ENCODE data around the gene RASL10B. TPM values are rescaled to one million over a fixed set of nuclear protein-coding genes. Genes with fewer than 3 reads are reported as not detected.

Gene RASL10B
- polyA plus RNA-seq, 4 donors: 0.27 to 1.9 (median 1.1) TPM

- no peak within 1 kb of the TSS for H3K27ac ChIP-seq (ENCODE audit: low read depth in 1 of 3, low read length in 2 of 3)
- H3K4me3 ChIP-seq (ENCODE audit: low read depth in 1 of 3, low read length in 3 of 3): no peak within 1 kb of the TSS
- peaks cover 0 to 2% (median 0%) of the 10 kb centered on the region in 3 donors for H3K4me1 ChIP-seq (ENCODE audit: control insufficient read depth in 3 of 3, insufficient read depth in 2 of 3, low read depth in 1 of 3, low read length in 2 of 3)
- H3K9me3 ChIP-seq (ENCODE audit: control insufficient read depth in 2 of 2, insufficient read depth in 1 of 2, low read depth in 1 of 2, low read length in 1 of 2): no peaks in the 10 kb centered on the region
- no peak for FAIRE-seq
- peaks cover 0 to 33% (median 11%) of the 10 kb centered on the region in 3 donors for H3K27me3 ChIP-seq (ENCODE audit: control insufficient read depth in 3 of 3, insufficient read depth in 3 of 3, low read length in 3 of 3)
- WGBS, 3 donors: 49 to 53% (median 50%) methylated on average over 8 to 9 of the region's 9 CpGs
- no peak for DNase-seq
- no peaks in the 10 kb centered on the region for H3K36me3 ChIP-seq (ENCODE audit: control insufficient read depth in 3 of 3, insufficient read depth in 2 of 3, low read depth in 1 of 3, low read length in 3 of 3)
These were observed 21.7 kb downstream of the RASL10B start, which contains the start of gene GAS2L2 for GRCh38 chr17:35752945-35753764. Gene GAS2L2 (minus strand): TSS chr17:35753239. CDS start chr17:35752850, 389 bp downstream.

DNA sequence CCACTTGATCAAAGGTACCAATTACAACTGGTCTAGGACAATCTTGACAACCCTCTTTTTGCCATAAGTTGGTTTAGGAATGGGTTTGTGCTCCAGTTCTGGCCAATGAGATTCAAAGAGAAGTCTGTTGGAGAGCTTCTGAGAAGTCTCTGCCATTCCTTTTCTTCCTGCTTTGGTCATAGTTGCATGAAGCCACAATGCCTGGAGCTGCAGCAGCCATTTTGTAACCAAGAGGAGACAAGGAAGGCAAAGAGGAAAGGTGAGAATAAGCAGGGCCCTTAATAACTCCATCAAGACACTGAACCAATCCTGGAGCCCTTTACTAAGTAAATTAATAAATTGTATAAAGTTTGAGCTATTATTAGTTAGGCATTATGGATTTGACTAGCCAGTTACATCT lies 25.8 kb downstream of the RASL10B start:
- Histone ChIP-seq H3K36me3 (ENCODE audit: control insufficient read depth in 3 of 3, insufficient read depth in 2 of 3, low read depth in 1 of 3, low read length in 3 of 3) (no peaks in the 10 kb centered on the region), H3K9me3 (ENCODE audit: control insufficient read depth in 2 of 2, insufficient read depth in 1 of 2, low read depth in 1 of 2, low read length in 1 of 2) (no peaks in the 10 kb centered on the region), H3K27ac (ENCODE audit: low read depth in 1 of 3, low read length in 2 of 3) (no peak overlapping the region), H3K4me1 (ENCODE audit: control insufficient read depth in 3 of 3, insufficient read depth in 2 of 3, low read depth in 1 of 3, low read length in 2 of 3) (no peaks in the 10 kb centered on the region), H3K27me3 (ENCODE audit: control insufficient read depth in 3 of 3, insufficient read depth in 3 of 3, low read length in 3 of 3) (peaks cover 0 to 4% (median 0%) of the 10 kb centered on the region in 3 donors), H3K4me3 (ENCODE audit: low read depth in 1 of 3, low read length in 3 of 3) (no peak overlapping the region)
- DNase-seq: no peak
- FAIRE-seq: no peak

DNA sequence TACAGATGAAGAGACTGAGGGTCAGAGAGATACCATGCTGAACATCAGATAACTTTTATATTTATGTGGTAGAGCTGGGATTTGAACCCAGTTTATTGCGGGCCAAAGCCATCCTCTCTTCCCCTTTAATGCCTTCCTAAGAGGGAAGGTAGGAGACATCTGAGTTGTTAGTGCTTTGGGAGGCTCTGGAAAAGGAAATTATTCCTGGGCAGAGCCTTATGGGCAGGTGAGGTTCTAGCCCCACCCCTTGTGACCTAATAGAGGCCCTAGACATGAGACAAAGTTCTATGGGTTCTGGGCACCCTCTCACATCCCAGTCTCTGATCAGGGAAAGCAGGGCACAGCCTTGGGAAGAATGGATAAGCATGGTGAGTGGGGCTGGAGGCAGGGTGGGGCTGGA lies 29.1 kb downstream of the RASL10B start, which contains the start of gene C17orf50:
Gene C17orf50 (plus strand): TSS at position 301 of the 400 bp plus-strand sequence. CDS start 55 bp downstream, at position 356.
- DNase-seq (no peak), FAIRE-seq (no peak)
- H3K4me1 ChIP-seq (ENCODE audit: control insufficient read depth in 3 of 3, insufficient read depth in 2 of 3, low read depth in 1 of 3, low read length in 2 of 3): no peaks in the 10 kb centered on the region
- no peaks in the 10 kb centered on the region for H3K27me3 ChIP-seq (ENCODE audit: control insufficient read depth in 3 of 3, insufficient read depth in 3 of 3, low read length in 3 of 3)
- H3K27ac ChIP-seq (ENCODE audit: low read depth in 1 of 3, low read length in 2 of 3): no peak within 1 kb of the TSS
- H3K4me3 ChIP-seq (ENCODE audit: low read depth in 1 of 3, low read length in 3 of 3): no peak within 1 kb of the TSS
- H3K9me3 ChIP-seq (ENCODE audit: control insufficient read depth in 2 of 2, insufficient read depth in 1 of 2, low read depth in 1 of 2, low read length in 1 of 2): no peaks in the 10 kb centered on the region
- H3K36me3 ChIP-seq (ENCODE audit: control insufficient read depth in 3 of 3, insufficient read depth in 2 of 3, low read depth in 1 of 3, low read length in 3 of 3): no peaks in the 10 kb centered on the region
- 55 to 96% (median 94%) methylated on average over 1 of the region's 1 CpG for WGBS, 3 donors

DNA sequence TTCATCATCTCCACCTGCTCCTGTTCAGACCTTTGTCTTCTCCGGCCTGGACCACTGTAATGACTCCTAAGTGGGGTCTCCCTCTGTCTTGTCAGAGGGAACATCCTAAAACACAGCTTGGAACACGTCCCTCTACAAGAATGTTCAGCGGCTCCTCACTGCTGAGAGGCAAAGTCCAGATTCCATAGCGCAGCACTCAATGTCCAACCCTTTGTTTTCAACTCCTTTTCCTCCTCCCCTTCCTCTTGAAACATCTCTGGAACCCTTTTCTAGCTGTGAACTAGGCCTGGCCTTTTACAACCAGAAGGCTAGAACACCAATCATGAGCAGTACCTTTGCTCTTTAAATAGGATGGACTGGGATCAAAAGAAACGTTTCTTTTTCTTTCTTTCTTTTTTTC lies 30.2 kb downstream of the RASL10B start:
- no peaks in the 10 kb centered on the region for H3K9me3 ChIP-seq (ENCODE audit: control insufficient read depth in 2 of 2, insufficient read depth in 1 of 2, low read depth in 1 of 2, low read length in 1 of 2)
- peak in 1 of 2 donors; percentile 44 for DNase-seq
- WGBS, 3 donors: 25 to 75% (median 52%) methylated on average over 5 of the region's 5 CpGs

DNA sequence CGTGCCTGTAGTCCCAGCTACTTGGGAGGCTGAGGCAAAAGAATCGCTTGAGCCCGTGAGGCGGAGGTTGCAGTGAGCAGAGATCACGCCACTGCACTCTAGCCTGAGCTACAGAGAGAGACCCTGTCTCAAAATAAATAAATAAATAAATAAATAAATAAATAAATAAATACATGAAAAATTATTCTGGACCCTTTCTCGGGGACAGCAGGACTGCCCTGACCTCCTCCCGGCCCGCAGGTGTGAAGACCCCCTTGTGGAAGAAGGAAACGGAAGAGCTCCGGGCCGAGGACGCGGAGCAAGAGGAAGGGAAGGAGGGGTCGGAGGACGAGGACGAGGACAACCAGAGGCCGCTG lies 32.3 kb downstream of the RASL10B start:
- Histone ChIP-seq H3K9me3 (ENCODE audit: control insufficient read depth in 2 of 2, insufficient read depth in 1 of 2, low read depth in 1 of 2, low read length in 1 of 2) (no peaks in the 10 kb centered on the region), H3K4me3 (ENCODE audit: low read depth in 1 of 3, low read length in 3 of 3) (peak overlapping the region in 2 of 3 donors; percentile 56 to 64), H3K27me3 (ENCODE audit: control insufficient read depth in 3 of 3, insufficient read depth in 3 of 3, low read length in 3 of 3) (no peaks in the 10 kb centered on the region), H3K36me3 (ENCODE audit: control insufficient read depth in 3 of 3, insufficient read depth in 2 of 3, low read depth in 1 of 3, low read length in 3 of 3) (no peaks in the 10 kb centered on the region), H3K4me1 (ENCODE audit: control insufficient read depth in 3 of 3, insufficient read depth in 2 of 3, low read depth in 1 of 3, low read length in 2 of 3) (peaks cover 0 to 2% (median under 1%) of the 10 kb centered on the region in 3 donors), H3K27ac (ENCODE audit: low read depth in 1 of 3, low read length in 2 of 3) (no peak overlapping the region)
- WGBS, 3 donors: 32 to 41% (median 33%) methylated on average over 12 to 17 of the region's 17 CpGs
- DNase-seq: no peak
- FAIRE-seq: no peak

More for the DNA sequence above, 30.2 kb downstream of the RASL10B start:
- H3K27ac ChIP-seq (ENCODE audit: low read depth in 1 of 3, low read length in 2 of 3): no peak overlapping the region
- FAIRE-seq: no peak
- no peaks in the 10 kb centered on the region for H3K4me1 ChIP-seq (ENCODE audit: control insufficient read depth in 3 of 3, insufficient read depth in 2 of 3, low read depth in 1 of 3, low read length in 2 of 3)
- no peaks in the 10 kb centered on the region for H3K36me3 ChIP-seq (ENCODE audit: control insufficient read depth in 3 of 3, insufficient read depth in 2 of 3, low read depth in 1 of 3, low read length in 3 of 3)
- no peaks in the 10 kb centered on the region for H3K27me3 ChIP-seq (ENCODE audit: control insufficient read depth in 3 of 3, insufficient read depth in 3 of 3, low read length in 3 of 3)
- H3K4me3 ChIP-seq (ENCODE audit: low read depth in 1 of 3, low read length in 3 of 3): no peak overlapping the region

- FAIRE-seq (no peak), DNase-seq (peak; percentile 88 to 97)
- Histone ChIP-seq H3K36me3 (ENCODE audit: control insufficient read depth in 3 of 3, insufficient read depth in 2 of 3, low read depth in 1 of 3, low read length in 3 of 3) (no peaks in the 10 kb centered on the region), H3K27ac (ENCODE audit: low read depth in 1 of 3, low read length in 2 of 3) (peak overlapping the region in 1 of 3 donors; percentile 71), H3K27me3 (ENCODE audit: control insufficient read depth in 3 of 3, insufficient read depth in 3 of 3, low read length in 3 of 3) (no peaks in the 10 kb centered on the region), H3K4me3 (ENCODE audit: low read depth in 1 of 3, low read length in 3 of 3) (peak overlapping the region; percentile 34 to 64 (median 56)), H3K4me1 (ENCODE audit: control insufficient read depth in 3 of 3, insufficient read depth in 2 of 3, low read depth in 1 of 3, low read length in 2 of 3) (peaks cover 0 to 7% (median 4%) of the 10 kb centered on the region in 3 donors), H3K9me3 (ENCODE audit: control insufficient read depth in 2 of 2, insufficient read depth in 1 of 2, low read depth in 1 of 2, low read length in 1 of 2) (no peaks in the 10 kb centered on the region)
- WGBS, 3 donors: 3 to 4% (median 4%) methylated on average over 59 to 75 of the region's 75 CpGs
These were observed 32.9 kb downstream of the RASL10B start for GRCh38 chr17:35764123-35764991.

DNA sequence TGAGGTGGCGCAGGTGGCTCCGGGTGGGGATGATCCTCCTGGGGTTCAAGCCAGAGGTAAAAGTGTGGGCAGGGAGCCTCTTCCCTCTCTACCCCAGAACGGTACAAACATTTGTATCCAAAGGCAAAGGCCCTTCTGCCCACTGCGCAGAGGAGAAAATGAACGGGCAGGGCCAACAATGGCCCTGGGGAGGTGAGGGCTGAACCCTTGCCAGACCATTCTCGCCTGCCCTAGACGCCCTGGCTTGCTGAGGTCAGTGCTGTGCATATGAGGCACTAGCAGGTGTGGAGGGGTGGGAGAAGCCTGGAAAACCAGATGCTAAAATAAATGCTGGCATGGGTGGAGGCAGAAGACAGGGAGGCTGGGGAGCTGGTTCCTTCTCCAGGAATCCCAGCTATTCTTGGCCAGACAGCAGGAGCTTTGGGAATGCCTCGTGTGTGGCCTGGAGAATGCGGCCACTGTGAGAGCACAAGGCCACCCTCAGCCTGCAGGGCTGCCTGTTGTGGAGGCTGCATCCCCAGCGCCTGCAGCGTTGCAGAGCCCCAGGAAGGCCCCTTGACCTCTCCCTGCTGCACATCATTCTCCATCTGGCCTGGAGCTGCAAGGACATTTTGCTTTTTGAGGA lies 33.8 kb downstream of the RASL10B start:
- H3K4me3 ChIP-seq (ENCODE audit: low read depth in 1 of 3, low read length in 3 of 3): peak overlapping the region in 1 of 3 donors; percentile 64
- H3K4me1 ChIP-seq (ENCODE audit: control insufficient read depth in 3 of 3, insufficient read depth in 2 of 3, low read depth in 1 of 3, low read length in 2 of 3): peaks cover 0 to 8% (median 7%) of the 10 kb centered on the region in 3 donors
- WGBS, 3 donors: 58 to 68% (median 60%) methylated on average over 11 of the region's 11 CpGs
- H3K27ac ChIP-seq (ENCODE audit: low read depth in 1 of 3, low read length in 2 of 3): no peak overlapping the region
- FAIRE-seq (no peak), DNase-seq (no peak)
- no peaks in the 10 kb centered on the region for H3K9me3 ChIP-seq (ENCODE audit: control insufficient read depth in 2 of 2, insufficient read depth in 1 of 2, low read depth in 1 of 2, low read length in 1 of 2)
- H3K27me3 ChIP-seq (ENCODE audit: control insufficient read depth in 3 of 3, insufficient read depth in 3 of 3, low read length in 3 of 3): no peaks in the 10 kb centered on the region
- no peaks in the 10 kb centered on the region for H3K36me3 ChIP-seq (ENCODE audit: control insufficient read depth in 3 of 3, insufficient read depth in 2 of 3, low read depth in 1 of 3, low read length in 3 of 3)
